SU-DHL-6 (cell line): ENCODE results near the gene HOXB7.
A peak's percentile ranks its signal among the peaks of the same experiment; 100 is the strongest.

Experiments
- H2AFZ ChIP-seq: fragments of 200-600 bp; sonication (generic); 2 replicates; pipeline ENCODE4 v1.6.1; 2014; ENCODE audit warnings: low read depth, mild to moderate bottlenecking, moderate library complexity, mixed read lengths, antibody characterized with exemption, low read length; ENCODE audit not compliant: severe bottlenecking
- H3F3A ChIP-seq: fragments of 200-600 bp; shearing (Covaris generic); 2 replicates; pipeline ENCODE4 v1.6.0; 2016; ENCODE audit warnings: antibody characterized with exemption, mild to moderate bottlenecking; ENCODE audit not compliant: insufficient read depth
- H3K27ac ChIP-seq: fragments of 200-600 bp; sonication (generic); 2 replicates; pipeline ENCODE4 v1.5.1; 2016; ENCODE audit warnings: low read depth, mild to moderate bottlenecking, low read length, moderate library complexity, mixed read lengths
- H3K27me3 ChIP-seq: fragments of 200-600 bp; sonication (generic), shearing (Covaris generic); 2 replicates; pipeline ENCODE4 v1.6.0; 2014; ENCODE audit warnings: mild to moderate bottlenecking, low read length
- H3K36me3 ChIP-seq: fragments of 200-600 bp; sonication (generic); 2 replicates; pipeline ENCODE4 v1.6.1; 2014; ENCODE audit warnings: mild to moderate bottlenecking, low read length, mixed read lengths
- H3K4me2 ChIP-seq: fragments of 300-600, 200-600 bp; shearing (Covaris generic), sonication (generic); 2 replicates; pipeline ENCODE4 v1.6.0; 2014; ENCODE audit warnings: low read length, low read depth, mild to moderate bottlenecking; ENCODE audit not compliant: poor library complexity, severe bottlenecking
- H3K4me3 ChIP-seq: fragments of 200-600 bp; sonication (generic); 2 replicates; pipeline ENCODE4 v1.5.1; 2014; ENCODE audit warnings: antibody characterized with exemption, low read length, mild to moderate bottlenecking, mixed read lengths; ENCODE audit not compliant: insufficient read depth, poor library complexity, severe bottlenecking
- H3K79me2 ChIP-seq: fragments of 200-600 bp; sonication (generic); 2 replicates; pipeline ENCODE4 v1.6.1; 2014; ENCODE audit warnings: mild to moderate bottlenecking, low read length, moderate library complexity; ENCODE audit not compliant: insufficient read depth
- H3K9ac ChIP-seq: fragments of 200-600 bp; sonication (generic); 2 replicates; pipeline ENCODE4 v1.7.0; 2014; ENCODE audit warnings: mild to moderate bottlenecking, low read length
- H3K9me2 ChIP-seq: fragments of 200-600 bp; sonication (generic); replicated peaks from 2 replicates; pipeline ENCODE4 v1.6.1; 2014; ENCODE audit warnings: low read length; ENCODE audit not compliant: insufficient read depth
- H3K9me3 ChIP-seq: fragments of 200-600 bp; sonication (generic); 2 replicates; pipeline ENCODE4 v1.6.1; 2014; ENCODE audit warnings: low read length, mixed read lengths; ENCODE audit not compliant: insufficient read depth
- H4K20me1 ChIP-seq: fragments of 200-600 bp; sonication (generic); 2 replicates; pipeline ENCODE4 v1.6.1; 2014; ENCODE audit warnings: low read depth, mild to moderate bottlenecking, antibody characterized with exemption, low read length, moderate library complexity, mixed read lengths
- EZH2phosphoT487 ChIP-seq: fragments of 200-600 bp; sonication (generic), shearing (Covaris generic); conservative IDR thresholded peaks from 2 replicates; pipeline ENCODE4 v1.6.1; 2018; ENCODE audit warnings: mild to moderate bottlenecking, antibody characterized with exemption, low read length, moderate library complexity, mixed read lengths
- TF ChIP-seq, protein P1 (sequence below): fragments of 200-600 bp; sonication (generic); IDR thresholded peaks from one replicate; pipeline ENCODE4 v1.5.1; 2017; ENCODE audit warnings: antibody characterized with exemption, mild to moderate bottlenecking, low read length, moderate library complexity; ENCODE audit not compliant: insufficient read depth, poor library complexity, severe bottlenecking

The HOXB7 gene

DNA sequence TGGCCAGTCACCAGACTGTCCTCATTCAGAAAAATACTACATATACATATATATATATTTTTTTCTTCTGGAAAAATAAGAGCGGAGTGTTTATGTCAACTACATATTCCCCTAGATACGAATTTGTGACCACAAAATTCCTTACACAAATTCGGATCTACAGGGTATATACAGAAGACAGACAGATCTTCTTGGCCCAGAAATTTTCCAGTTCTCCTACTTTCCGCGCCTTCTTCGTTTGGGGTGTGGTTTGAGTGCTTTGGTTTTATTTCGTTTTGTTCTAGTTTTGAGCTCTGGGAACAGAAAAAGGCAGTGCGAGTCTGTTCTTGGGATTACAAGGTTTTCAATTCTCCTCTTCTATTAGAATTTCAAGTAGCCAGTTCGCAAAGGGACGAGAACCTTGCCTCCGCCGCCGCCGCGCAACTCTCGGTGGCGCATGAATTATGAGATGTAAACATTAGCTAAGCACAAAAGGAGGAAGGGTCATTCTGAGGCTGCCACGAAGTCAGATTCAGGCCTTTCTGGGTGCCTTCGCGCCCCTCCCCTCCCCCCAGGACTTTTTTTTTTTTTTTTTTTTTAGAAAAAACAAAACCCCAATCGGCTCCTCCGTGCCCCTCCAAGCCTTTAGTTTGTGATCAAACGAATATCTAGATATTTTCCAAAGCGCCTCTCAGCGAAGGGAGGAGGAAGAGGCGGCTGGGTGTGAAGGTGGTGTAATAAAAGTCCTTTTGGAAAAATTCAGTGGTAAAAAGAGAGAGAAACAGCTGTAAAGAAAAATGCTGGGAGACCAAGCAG lies 30.9 kb downstream of the HOXB7 start:
- no peaks in the 10 kb centered on the region for H3F3A ChIP-seq
- no peaks in the 10 kb centered on the region for H3K9me2 ChIP-seq
- no peak overlapping the region for H3K27ac ChIP-seq
- H2AFZ ChIP-seq, result no peak overlapping the region
- TF ChIP-seq, protein P1, sequence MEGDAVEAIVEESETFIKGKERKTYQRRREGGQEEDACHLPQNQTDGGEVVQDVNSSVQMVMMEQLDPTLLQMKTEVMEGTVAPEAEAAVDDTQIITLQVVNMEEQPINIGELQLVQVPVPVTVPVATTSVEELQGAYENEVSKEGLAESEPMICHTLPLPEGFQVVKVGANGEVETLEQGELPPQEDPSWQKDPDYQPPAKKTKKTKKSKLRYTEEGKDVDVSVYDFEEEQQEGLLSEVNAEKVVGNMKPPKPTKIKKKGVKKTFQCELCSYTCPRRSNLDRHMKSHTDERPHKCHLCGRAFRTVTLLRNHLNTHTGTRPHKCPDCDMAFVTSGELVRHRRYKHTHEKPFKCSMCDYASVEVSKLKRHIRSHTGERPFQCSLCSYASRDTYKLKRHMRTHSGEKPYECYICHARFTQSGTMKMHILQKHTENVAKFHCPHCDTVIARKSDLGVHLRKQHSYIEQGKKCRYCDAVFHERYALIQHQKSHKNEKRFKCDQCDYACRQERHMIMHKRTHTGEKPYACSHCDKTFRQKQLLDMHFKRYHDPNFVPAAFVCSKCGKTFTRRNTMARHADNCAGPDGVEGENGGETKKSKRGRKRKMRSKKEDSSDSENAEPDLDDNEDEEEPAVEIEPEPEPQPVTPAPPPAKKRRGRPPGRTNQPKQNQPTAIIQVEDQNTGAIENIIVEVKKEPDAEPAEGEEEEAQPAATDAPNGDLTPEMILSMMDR, result no peak
- TF ChIP-seq EZH2phosphoT487, result no peak
- no peak overlapping the region for H3K9ac ChIP-seq
- no peaks in the 10 kb centered on the region for H4K20me1 ChIP-seq
- no peak overlapping the region for H3K4me3 ChIP-seq
- no peaks in the 10 kb centered on the region for H3K27me3 ChIP-seq
- no peaks in the 10 kb centered on the region for H3K36me3 ChIP-seq
- H3K79me2 ChIP-seq, result no peaks in the 10 kb centered on the region
- no peak overlapping the region for H3K4me2 ChIP-seq
- H3K9me3 ChIP-seq, result no peaks in the 10 kb centered on the region

DNA sequence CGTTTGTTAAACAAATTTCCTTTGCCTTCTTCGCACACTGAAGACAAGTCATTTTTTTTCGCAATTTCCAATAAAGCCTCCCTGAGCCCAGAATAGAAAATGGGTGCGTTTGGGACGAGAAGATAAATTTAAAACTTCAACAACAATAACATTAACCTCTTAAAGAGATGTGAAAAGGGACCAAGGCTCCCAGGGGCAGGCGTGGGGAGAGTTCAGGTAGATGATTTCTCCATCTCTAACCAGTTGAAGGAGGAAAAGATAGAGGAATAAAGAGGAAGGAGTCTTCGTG lies 31.4 kb downstream of the HOXB7 start:
- Histone ChIP-seq H3K36me3 (no peaks in the 10 kb centered on the region), H3K4me2 (no peak overlapping the region), H3K9me2 (no peaks in the 10 kb centered on the region), H3K9me3 (no peaks in the 10 kb centered on the region), H3K4me3 (no peak overlapping the region), H3K79me2 (no peaks in the 10 kb centered on the region), H3F3A (no peaks in the 10 kb centered on the region), H3K27me3 (no peaks in the 10 kb centered on the region), H3K27ac (no peak overlapping the region), H2AFZ (no peak overlapping the region), H4K20me1 (no peaks in the 10 kb centered on the region), H3K9ac (no peak overlapping the region)
- TF ChIP-seq EZH2phosphoT487, result no peak
- TF ChIP-seq, protein P1, result no peak

DNA sequence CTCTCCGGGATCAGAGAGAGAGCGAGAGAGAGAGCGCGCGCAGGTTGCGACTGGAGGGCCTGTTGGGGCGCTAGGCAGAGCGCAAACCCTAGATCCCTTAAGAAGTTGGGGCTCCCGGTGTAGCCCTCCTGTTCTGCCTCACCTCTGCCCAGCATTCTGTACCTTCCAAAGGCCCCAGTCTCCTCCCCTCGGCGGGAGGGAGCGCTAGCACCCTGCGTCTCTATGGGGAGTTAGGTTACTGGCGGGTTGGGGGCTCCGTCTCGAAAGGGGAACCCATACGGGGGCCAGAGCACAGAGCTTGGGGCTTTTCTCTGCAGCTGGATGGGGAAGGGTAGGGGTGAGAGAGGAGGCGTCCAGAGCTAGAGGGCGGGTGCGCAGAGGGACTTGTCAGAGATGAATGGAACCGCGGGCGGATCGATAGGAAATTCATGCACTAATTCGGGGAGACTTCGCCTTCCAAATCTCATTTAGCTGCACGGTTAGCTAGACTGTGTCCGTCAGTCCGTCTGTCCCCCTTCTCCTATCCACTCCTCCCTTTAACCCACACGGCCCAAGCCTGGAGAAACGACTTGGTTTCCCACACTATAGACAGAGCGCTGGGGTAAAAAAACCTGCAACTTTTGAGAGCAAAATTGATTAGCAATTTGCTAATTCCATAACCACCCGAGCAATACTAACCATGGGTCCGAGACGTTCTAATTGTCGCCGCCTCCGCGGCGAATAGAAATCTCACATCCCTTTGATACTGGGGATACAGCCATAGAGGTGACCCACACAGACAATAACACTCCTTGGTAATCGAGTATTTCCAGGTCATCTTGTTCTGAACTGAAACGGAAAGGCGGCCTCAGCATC lies 32.0 kb downstream of the HOXB7 start:
- H2AFZ ChIP-seq, result peak overlapping the region; percentile 73
- no peak overlapping the region for H3K27ac ChIP-seq
- H3F3A ChIP-seq, result no peaks in the 10 kb centered on the region
- no peaks in the 10 kb centered on the region for H3K79me2 ChIP-seq
- H3K27me3 ChIP-seq, result no peaks in the 10 kb centered on the region
- TF ChIP-seq, protein P1, result no peak
- TF ChIP-seq EZH2phosphoT487, result no peak
- H3K9ac ChIP-seq, result peak overlapping the region; percentile 55
- peak overlapping the region; percentile 64 for H3K4me3 ChIP-seq
- no peaks in the 10 kb centered on the region for H3K9me3 ChIP-seq
- no peaks in the 10 kb centered on the region for H3K36me3 ChIP-seq
- H3K9me2 ChIP-seq, result no peaks in the 10 kb centered on the region
- peak overlapping the region; percentile 61 for H3K4me2 ChIP-seq
- no peaks in the 10 kb centered on the region for H4K20me1 ChIP-seq
